Measurements from ENCODE around the gene PPP4R4.
"Not testable (repeated sequence)": the region's sequence is repeated elsewhere in the genome, so short reads cannot be mapped to it uniquely, and the experiment has no call there.

PPP4R4 gene

DNA sequence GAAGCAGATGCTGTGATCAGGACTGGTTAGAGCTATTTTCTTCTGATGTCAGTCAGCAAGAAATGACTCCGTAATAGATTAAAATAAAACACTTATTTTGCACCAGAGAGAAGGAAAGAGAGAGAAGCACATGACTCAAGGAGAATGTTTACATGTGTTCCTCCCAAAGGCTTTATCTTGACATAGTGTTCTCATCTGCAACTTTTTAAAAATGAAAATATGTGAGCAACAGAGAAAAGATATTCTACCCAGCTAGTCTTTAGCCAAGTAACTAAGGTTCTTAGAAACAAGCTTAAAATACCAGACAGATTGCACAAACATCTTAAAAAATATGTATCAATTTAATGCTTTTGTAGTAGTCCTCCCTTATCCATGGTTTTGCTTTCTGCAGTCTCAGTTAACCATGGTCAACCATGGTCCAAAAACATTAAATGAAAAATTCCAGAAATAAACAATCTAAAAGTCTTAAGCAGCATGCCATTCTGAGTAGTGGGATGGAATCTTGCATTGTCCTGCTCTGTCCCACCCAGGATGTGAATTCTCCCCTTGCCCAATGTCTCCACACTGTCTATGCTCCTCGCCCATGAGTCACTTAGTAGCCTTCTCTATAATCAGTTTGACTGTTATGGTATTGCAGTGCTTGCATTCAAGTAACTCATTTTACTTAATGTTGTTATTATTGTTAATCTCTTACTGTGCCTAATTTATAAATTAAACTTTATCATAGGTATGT lies 109.0 kb downstream of the PPP4R4 start:
- no peak for DNase-seq

DNA sequence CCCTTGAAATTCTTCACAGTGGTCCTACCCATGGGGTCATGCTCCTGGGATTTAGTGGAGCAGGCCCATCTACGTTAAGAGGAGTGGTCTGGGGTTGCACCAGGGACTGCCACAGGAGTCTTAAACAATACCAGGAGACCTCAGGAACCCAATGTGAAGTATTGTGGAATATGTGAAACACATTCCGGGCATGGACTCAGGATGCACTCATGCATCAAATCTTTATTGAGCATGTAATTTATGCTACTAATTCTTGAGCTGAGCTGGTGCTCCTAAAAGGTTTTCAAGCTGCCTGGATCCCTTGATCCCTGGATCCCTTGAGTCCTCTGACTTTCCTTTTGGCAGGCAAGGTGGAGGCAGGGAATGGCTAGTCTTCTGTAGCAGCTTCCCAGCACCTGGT lies 110.1 kb downstream of the PPP4R4 start:
- no peak for DNase-seq

DNA sequence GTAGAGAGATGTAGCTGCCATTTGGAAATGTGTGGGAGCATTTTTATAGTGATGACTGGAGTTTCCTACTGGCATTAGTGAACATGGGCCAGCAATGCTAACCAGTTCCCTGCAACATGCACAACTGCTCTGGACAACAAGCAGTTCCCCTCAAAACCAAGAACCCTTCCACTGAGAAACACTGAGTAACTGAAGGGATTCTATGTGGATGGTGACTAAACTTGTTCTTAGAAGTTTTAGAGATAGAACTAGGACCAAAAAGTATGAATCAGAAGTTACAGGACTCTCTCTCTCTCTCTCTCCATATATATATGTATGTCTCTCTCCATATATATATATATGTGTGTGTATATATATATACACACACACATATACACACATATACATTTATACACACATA lies 111.0 kb downstream of the PPP4R4 start:
- no peak for DNase-seq

DNA sequence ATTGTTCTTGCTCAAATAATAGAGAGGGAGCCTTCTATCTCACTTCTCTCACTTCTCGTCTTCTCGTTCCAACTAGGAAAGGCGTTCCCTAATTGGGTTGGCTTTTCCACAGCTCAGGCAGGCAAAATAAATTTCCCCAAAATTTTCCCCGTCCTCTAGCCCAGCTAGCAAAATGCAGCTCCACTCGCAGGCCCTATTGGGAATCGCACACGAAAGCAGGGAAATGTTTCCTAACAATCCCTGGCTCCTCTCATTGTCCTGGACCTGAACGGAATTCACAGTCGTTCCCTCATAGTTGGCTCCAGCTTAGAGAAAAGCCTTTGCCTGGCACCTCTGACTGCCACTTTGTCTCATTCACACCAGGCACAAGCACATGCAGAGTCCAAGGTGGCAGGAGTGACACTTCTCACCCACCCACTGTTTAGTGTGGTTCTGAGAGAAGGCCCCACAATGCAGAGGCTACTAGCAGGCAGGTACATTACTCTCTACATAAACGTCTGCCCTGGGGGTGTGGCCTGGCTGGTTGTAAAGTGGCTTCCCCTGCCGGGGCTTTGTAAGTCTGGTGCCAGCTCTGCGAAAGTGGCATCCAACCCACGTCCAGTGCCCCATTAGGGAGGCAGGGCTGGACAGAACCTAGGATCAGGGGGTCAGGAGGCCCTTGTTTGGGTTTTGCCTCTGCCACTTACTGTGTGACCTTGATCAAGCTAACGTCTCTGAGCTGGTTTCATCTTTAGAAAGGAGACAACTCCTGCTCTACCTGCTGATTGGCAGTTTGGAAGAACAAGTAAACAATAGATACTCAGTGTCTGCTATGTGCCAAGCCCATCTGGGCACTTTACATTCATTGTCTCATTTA lies 114.7 kb downstream of the PPP4R4 start:
- no peak for DNase-seq

DNA sequence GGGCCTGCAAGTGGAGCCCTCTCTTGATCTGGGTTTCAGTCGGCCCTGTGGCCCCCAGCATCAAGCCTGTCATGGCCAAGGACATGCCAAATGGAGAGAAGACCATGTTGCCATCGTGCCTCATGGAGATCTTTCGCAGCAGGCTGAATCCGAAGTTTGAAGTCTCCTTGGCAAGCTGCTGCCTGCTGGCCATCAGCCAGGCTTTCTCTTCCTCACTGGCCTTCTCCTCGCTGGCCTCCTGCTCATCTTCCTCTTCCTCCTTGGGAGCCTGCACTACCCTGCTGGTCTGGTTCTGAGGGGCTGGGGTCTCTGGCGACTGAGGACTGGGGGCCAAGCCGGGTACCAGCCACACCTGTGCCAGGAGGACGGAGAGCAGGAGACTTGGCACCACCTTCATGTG lies 116.1 kb downstream of the PPP4R4 start:
- no peak for DNase-seq

DNA sequence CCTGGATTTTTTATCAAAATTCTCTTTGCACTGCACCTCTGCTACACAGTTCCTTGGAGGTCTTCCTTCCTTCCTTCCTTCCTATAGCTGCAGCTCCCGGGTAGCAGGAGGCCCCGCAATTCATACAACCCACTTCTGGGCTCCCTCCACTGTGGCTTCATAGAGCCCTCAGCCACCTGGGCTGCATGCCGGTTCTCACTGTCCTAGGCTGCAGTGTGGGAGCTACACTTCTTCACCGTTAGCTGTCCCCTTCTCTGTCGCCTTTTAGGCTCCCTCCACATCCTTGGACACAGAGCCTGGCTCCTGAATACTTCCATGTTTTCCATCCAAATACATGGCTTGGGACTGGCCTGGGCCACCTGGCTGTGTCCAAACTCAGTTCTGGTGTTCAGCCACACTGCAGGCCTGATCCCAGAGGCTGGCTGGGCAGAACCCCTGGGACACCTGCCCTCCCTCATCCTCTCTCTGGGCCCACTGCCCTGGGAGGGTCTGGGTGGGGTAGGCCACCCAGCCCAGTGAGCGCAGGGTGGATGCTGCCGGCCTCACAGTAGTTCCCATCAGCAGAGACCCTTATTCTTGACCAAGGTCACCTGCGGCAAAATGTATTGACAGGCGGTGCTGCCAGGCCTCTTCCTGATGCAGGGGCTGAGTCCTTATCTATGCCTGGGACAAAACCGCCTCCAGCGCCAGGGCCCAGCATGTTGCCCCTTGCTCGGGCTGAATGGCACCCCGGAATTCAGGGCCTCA lies 117.2 kb downstream of the PPP4R4 start:
- no peak for DNase-seq

DNA sequence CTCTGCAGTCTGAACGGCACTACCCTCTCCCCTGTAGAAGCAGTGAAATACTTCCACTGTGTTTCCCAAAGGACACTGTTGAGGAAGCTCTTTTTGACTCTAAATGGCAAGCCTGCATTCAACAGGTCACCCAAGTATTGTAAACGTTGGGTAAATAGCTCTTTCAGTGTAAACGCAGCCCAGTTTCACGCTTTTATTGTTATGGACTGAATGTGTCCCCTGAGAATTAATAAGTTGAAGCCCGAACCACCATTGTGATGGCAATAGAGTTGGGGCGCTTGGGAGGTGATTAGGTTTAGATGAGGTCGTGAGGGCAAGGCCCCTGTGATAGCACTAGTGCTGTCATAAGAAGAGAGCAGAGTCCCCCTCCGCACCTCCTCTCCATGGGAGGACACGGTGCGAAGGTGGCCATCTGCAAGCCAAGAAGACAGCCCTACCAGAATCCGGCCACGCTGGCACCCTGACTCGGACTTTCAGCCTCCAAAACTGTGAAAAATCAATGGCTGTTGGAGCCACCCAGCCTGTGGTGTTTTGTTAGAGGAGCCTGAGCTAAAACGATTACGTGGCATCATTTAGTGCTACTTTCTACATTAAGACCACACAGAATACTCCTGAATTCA lies 117.9 kb downstream of the PPP4R4 start:
- DNase-seq, result no peak

DNA sequence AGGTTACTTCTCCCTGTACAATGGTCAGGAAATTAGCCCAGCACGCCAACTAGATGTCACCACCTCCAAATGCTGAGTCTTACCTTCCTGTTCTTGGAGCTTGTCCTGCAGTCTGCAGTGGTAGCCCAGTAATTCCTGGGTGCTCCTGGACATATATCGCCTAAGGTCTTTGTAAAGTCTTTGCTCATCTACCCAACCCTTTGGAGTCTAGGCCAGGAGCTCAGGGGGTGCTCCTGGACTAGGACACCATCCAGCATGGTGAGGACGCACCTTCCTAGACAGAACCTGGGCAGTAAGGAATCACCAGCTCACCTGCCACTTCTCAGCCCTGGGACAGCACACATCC lies 118.4 kb downstream of the PPP4R4 start:
- DNase-seq, result no peak

DNA sequence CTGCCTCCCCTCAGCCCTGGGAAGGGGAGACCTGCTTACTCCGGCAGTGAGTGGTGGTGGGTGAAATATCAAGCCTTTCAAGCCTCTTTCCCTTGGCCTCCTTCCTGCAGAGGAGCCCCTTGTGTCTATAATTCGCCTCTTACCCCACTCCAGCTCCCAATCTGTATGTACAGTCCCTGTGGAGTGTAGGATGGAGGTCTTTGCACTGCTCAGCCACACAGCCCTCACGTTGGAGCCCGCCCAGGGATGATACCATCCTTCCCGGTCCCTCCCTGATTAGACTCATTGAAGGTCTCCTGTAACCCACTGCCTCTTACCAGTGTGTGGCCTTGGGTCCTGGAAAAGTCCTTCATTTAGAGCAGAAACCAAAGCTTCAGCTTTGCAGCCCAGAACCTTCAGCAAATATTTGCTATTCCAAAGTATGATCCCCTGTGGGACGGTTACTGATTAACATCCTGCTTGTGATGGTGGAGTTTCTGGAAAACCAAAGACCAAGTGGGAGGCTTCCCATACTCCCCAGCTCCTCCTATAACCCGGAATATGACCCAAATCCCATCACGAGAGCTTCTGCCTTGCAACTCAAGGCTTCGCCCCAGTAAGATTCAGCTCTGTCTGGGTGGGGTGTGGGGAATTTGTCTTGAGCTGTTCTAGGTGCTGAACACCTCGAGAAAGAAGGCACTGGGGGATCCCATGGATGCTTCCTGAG lies 118.9 kb downstream of the PPP4R4 start, which contains the start of gene SERPINA10:
TSS of gene SERPINA10 (minus strand) at position 397 of the 706 bp plus-strand sequence. CDS start 2,675 bp downstream, outside the sequence.
- DNase-seq, result no peak

DNA sequence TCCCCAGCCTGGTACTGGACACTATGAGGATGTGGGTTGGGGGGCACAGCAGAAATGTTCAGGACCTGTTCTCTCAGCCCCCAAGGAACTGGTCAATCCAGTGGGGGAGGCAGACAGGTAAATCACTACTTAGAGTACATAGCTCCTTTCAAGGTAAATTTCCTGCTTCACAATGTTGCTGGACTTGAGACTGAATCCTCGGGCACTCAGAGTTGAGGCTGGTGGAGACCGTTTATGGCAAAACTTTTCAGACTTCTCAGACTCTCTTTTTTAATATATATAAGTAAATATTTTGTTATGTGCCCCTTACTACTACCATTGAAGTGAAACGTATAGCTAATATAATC lies 119.4 kb downstream of the PPP4R4 start:
- no peak for DNase-seq

DNA sequence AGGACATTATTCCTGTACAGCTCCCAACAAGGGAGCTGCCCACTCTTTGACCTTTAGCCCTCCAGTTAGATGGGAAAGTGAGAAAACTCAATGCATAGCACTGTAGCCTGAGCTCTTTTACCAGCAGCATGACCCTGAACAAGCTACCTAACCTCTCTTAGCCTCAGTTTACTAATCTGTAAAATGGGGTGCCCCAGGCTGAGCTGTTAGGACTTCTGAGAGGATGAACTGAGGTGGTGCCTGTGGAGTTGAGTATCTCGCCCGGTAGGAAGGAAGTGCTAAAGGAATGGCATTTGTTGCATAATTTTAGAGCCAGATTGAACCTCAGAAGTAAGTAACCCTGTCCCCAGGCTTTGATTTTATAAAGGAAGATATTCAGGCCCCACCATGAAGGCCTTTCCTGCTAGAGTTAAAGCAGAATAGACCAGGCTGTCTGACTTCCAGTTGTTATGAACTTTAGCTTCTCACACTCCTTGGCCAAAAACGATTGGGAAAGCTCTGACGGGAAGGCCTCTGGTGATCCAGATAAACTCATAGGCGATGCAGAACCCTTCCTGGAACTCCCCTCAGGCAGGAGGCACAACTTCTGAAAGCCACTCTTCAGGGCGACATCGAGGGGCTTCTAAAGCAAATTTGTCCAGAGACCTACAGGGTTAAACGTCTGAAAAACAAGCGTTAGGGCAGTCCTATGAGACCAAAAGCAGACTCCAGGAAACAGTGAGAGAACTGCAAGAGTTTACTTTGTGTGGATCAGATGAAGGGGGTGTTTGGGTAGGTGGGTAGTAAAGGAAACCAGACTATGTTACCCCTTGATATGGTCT lies 121.4 kb downstream of the PPP4R4 start:
- no peak for DNase-seq

DNA sequence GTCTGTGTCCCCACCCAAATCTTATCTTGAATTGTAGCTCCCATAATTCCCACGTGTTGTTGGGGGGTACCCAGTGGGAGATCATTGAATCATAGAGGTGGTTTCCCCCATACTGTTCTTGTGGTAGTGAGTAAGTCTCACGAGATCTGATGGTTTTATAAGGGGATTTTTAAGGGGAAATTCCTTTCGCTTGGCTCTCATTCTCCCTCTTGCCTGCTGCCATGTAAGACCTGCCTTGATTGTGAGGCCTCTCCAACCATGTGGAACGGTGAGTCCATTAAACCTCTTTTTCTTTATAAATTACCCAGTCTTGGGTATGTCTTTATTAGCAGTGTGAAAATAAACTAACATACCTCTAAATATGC lies 122.0 kb downstream of the PPP4R4 start:
- DNase-seq, result not testable (repeated sequence)

DNA sequence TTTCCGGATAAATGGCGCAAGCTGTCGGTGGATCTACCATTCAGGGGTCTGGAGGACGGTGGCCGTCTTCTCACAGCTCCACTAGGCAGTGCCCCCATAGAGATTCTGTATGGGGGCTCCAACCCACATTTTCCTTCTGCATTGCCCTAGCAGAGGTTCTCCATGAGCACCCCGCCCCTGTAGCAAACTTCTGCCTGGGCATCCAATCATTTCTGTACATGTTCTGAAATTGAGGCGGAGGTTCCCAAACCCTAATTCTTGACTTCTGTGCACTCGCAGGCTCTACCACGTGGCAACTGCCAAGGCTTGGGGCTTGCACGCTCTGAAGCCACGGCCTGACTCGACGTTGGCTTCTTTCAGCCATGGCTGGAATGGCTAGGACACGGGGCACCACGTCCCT lies 124.0 kb downstream of the PPP4R4 start:
- no peak for DNase-seq

DNA sequence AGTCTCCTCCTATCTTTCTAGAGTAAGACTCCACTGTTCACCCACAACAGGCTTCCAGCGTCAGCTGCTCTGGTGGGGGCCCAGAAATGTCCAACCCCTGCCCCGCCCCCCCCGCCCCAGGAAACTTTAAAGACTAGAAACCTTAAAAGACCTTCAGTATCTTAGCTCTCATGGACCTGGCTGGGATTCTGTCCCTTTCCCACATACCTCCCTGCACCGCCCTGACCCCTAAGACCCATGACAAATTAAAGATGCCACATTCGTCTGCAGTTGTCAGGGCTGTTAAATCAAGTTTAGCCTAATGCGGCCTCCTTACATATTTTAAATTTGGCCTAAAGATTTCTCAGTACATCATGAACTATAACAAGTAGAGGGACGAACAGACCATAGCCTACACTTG lies 129.0 kb downstream of the PPP4R4 start:
- no peak for DNase-seq

DNA sequence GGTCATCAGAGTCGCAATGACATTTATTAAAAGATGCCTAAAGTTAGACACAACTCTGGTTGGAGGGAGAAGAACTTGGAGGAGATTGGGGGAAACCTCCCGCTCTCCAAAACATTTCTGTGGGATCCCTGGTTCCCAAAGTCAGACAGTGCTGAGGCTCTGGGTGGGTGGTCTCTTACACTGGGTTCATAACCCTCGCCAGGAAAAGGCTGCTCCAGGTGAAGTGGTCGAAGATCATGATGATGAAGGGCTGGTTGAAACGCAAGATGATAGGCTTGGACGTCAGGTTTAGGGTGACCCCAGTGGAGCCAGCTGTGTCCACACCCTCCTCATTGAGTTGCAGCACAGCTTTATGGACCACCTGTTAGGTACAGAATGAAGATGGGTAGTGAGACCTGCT lies 130.1 kb downstream of the PPP4R4 start:
- DNase-seq, result no peak

DNA sequence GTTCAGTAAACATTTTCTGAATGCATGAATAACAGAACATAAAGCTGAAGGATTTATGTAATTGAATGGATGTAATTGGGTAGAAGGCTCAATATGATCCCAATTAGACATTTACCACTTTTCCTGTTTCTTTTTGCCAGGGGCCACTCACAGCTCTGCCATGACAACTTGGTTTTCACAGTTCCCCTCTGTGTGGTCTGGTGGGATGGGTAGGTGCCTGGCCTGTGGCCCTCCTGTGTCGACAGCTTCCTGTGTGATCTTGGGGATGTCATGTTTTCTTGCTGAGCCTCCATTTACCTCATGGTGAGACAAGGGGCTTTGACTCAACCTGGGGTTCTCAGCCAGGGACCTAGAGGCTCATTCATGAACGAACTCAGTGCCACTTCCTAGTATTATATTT lies 131.5 kb downstream of the PPP4R4 start:
- DNase-seq, result no peak

DNA sequence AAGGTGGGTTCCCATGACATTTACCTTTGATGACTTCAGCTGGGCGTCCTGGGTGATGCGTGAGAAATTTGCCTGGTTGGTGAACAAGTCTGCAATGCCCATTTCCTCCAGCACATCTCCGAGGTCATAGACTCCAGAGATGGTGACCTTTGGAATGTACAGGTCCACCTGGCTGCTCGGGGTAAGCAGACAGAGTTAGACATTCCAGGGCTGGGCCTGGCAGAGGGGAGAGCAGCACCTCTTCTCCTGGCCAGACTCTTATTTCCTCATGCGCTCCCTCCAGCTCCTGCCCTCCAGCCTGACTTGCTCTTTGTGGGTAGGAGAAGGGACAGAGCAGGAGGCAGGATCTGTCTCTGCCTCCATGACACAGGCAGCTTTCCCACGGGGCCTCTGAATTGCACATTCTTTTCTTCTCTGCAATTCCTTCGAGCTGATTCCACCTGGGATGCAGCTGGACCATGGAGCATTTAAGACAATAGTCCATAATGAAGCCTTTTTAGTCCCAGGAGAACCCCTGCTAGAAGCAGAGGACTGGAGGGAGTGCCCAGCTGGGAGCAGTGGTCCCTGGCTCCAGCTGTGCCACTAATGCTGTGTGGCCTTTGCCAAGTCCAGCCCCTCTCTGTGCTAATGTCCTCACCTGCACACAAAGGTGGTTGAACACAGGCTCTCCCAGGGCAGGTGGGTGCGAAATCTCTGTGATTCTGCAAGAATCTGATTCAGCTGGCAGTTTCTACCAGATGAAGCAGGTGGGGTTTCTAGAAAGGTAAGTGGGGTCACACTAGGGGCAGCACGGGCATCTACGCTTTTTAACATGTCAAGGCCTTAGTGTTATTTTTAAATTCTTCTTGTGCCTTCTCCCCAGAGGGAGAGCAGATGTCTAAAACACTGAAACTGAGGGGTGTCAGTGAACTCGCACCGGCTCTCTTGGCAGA lies 132.2 kb downstream of the PPP4R4 start:
- DNase-seq, result no peak

DNA sequence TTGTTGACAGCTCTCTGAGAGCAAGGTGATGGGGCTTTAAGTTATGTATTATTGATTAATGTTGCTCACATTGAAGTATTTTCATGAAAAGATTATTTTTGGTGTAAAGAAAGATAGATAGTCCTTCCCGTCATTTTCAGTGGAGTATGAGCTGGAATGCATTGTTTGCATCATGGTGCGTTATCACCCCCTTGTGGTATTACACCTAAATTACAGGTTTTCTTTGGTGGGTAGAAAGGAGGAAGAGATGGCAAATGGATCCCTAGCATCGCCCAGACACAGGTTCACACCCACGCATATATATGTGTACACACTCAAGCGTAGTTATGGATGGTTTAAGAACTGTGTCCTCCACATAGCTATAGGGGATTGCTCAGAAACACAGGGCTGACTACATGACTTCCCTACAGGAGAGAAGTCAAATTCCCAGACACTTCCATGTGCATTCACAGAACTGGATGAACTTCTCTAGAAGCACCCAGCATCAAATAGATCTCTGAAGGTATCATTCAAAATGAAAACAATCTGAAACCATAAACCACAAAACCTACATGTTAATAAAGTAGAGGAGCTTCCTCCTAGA lies 133.4 kb downstream of the PPP4R4 start:
- DNase-seq, result no peak

DNA sequence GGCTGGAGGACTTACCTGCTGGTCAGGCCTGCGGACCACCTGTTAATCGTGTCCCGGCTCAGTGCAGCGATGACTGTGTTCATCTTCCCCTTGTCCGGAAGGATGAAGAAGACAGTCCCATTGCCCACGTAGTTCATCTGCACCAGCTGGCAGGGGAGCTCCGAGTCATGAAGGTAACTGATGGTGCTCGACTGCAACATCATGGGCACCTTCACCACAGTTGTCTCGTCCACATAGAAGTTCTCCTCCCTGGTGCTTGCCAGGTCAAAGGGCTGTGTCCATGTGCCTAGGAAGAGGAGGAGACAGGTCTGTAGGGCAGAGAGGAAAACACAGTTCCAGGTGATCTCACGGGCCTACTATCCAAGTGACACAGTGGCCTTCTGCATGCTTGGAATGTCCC lies 135.6 kb downstream of the PPP4R4 start:
- DNase-seq, result no peak

DNA sequence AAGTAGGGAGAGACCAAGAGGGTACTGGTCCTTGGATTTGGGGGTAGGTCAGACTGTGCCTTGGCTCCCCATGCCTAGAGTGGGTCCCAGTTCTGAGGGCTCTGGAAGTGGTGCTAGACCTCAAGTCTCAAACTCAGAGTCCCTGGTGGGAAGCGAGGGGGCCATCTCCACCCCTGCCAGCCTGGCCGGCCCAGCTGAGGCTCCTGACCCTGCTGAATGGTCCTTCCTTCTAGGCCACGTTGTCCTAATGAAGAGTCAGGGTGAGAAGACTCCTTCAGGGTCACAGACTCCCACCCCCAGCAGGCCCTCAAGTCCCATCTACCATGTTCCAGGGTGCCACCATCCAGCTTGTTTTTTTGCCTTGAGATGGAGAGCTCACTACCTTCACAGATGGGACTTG lies 136.1 kb downstream of the PPP4R4 start:
- no peak for DNase-seq
